GM06990 (cell line): ENCODE measurements around the gene CORO2A.

Source experiments
- DNase-seq: peaks from one replicate; pipeline ENCODE4 v3.0.0-alpha.2; 2011; ENCODE audit not compliant: insufficient read length; ENCODE audit errors: extremely low read depth
- H3K27me3 ChIP-seq: replicated peaks from 2 replicates; pipeline ENCODE4 v1.6.0; 2011; ENCODE audit warnings: low read length; ENCODE audit not compliant: control insufficient read depth, insufficient read depth
- H3K36me3 ChIP-seq: 2 replicates; pipeline ENCODE4 v1.5.1; 2011; ENCODE audit warnings: low read length; ENCODE audit not compliant: control insufficient read depth, insufficient read depth
- H3K4me3 ChIP-seq: replicated peaks from 2 replicates; pipeline ENCODE4 v1.5.1; 2011; ENCODE audit warnings: low read depth, mild to moderate bottlenecking, control low read depth, low read length
- TF ChIP-seq, protein P1 (sequence below): IDR thresholded peaks from 2 replicates; pipeline ENCODE4 v1.5.1; 2011; ENCODE audit warnings: low read length, control low read depth, mild to moderate bottlenecking, inconsistent platforms; ENCODE audit not compliant: insufficient read depth, poor library complexity, severe bottlenecking

CORO2A gene

DNA sequence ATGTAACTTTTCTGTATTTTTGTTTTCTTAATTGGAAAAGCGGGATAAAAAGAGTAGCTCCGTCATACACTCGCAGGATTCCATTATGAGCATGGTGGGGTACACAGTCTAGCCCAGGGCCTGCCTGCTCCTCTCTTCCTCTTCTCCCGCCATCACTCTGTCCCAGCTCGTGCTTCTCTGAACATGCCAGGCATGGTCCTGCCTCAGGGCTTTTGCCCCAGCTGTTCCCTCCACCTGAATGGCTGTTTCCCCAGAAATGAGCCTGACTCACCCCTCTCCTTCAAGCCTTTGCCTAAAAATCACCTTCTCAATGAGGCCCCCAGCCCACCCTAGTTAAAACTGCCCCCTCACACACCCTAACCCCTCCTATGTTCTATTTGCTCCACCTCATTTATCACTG is 4.5 kb downstream of the CORO2A start:
- DNase-seq: no peak
- no peaks in the 10 kb centered on the region for H3K27me3 ChIP-seq
- no peaks in the 10 kb centered on the region for H3K36me3 ChIP-seq
- TF ChIP-seq, protein P1, sequence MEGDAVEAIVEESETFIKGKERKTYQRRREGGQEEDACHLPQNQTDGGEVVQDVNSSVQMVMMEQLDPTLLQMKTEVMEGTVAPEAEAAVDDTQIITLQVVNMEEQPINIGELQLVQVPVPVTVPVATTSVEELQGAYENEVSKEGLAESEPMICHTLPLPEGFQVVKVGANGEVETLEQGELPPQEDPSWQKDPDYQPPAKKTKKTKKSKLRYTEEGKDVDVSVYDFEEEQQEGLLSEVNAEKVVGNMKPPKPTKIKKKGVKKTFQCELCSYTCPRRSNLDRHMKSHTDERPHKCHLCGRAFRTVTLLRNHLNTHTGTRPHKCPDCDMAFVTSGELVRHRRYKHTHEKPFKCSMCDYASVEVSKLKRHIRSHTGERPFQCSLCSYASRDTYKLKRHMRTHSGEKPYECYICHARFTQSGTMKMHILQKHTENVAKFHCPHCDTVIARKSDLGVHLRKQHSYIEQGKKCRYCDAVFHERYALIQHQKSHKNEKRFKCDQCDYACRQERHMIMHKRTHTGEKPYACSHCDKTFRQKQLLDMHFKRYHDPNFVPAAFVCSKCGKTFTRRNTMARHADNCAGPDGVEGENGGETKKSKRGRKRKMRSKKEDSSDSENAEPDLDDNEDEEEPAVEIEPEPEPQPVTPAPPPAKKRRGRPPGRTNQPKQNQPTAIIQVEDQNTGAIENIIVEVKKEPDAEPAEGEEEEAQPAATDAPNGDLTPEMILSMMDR: no peak
- no peak overlapping the region for H3K4me3 ChIP-seq

DNA sequence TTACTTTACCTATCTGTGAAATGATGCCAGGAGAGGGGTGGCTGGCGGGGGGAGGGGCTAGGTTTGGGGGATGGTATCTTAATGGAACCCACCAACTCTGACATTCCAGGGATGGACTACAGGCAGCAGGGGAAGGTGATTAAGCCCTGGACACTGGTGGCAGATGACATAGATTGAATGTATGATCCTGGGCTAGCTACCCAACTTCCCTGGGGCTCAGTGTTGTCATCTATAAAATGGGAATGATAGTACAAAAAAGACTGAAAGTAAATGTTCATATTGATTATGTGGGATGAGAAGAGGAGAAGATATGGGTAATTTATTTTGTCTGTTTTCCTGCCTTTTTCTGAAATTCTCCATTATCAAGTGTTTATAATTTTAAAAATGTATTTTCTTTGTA is 6.2 kb downstream of the CORO2A start:
- Histone ChIP-seq H3K27me3 (no peaks in the 10 kb centered on the region), H3K36me3 (no peaks in the 10 kb centered on the region), H3K4me3 (no peak overlapping the region)
- no peak for DNase-seq
- TF ChIP-seq, protein P1: no peak

DNA sequence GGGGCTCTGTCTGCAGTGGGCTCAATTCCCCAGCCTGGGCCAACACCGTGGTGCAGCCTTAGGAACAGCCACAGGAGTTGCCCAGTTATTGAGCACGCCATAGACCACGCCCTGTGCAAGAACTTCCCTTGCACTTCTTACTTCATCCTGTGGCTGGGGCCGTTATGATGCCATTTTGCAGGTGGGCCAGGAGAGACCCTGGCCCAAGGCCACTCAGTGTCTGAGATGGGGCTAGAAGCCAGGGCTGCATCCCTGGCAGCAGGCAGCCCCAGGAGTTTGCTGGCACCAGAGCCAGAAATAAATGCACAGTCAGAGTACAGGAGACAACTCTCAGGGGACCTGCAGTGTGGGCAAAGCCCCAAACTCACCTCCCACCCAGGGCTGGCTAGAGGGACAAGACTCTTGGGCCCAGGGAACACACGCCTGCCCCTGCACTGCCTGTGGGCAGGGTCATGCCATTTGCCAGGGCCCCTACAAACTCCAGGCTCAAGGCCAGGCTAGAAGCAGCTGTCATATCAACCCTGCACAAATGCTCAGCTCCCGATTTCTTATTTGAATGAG is 6.7 kb downstream of the CORO2A start:
- no peak for DNase-seq
- no peak overlapping the region for H3K4me3 ChIP-seq
- TF ChIP-seq, protein P1: no peak
- no peaks in the 10 kb centered on the region for H3K36me3 ChIP-seq
- H3K27me3 ChIP-seq: no peaks in the 10 kb centered on the region

DNA sequence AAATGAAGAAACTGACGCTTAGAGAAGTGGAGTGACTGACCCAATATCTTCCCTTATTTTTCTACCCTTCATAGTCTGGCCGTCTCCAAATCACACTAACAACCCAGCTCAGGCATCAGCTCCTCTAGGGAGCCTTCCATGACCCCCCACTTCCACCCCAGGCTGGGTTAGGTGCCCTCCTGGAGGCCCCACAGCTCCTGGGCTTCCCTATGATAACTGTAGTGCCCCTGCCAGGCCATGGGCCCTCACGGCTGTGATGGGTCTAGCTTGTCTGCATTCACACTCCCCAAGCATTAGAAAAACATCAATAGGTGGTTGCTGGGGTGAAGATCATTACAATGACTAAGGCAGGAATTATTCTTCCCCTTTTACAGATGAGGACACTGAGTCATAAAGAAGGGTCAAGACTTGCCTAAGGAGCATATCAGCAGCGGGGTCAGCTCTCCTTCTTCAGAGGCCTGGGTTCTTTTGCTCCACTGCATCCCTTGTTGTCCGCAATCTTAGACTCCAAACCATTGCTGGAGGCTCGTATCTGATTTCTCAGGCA is 7.3 kb downstream of the CORO2A start:
- Histone ChIP-seq H3K4me3 (no peak overlapping the region), H3K27me3 (no peaks in the 10 kb centered on the region), H3K36me3 (no peaks in the 10 kb centered on the region)
- TF ChIP-seq, protein P1: no peak
- DNase-seq: no peak

DNA sequence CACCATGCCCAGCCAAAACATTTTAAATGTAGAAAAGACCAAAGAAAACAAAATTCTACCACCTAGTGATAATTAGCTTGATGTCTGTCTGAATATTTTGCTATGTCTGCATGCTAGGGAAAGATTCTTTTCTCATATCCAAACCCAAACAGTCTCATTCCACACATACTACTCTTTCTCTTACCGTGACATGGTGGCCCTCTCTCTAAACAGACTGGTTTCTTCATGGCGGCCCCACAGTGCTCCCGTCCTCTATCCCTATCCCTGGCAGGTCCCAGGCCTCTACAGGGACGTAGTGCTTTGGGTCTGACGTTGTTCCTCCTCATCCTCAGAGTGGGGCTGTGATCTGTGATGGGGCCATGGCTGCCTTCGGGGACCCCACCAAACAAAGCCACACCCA is 8.1 kb downstream of the CORO2A start:
- TF ChIP-seq, protein P1: no peak
- Histone ChIP-seq H3K36me3 (no peaks in the 10 kb centered on the region), H3K4me3 (no peak overlapping the region), H3K27me3 (no peaks in the 10 kb centered on the region)
- no peak for DNase-seq
